Measurements from ENCODE around the gene ZNF445.
"Not testable (repeated sequence)": the region's sequence is repeated elsewhere in the genome, so short reads cannot be mapped to it uniquely, and the experiment has no call there.

ZNF445 gene

GRCh38 chr3:44477312-44478030 lies at the start of gene ZNF445:
Gene ZNF445, minus strand, starts transcription at chr3:44477670. Its CDS starts 22,121 bp downstream, at chr3:44455549.
- peak; percentile 32 for DNase-seq

- no peak for DNase-seq
Observed at GRCh38 chr3:44525060-44525459, 47.6 kb upstream of the ZNF445 start.

GRCh38 chr3:44522494-44522933 lies 45.0 kb upstream of the ZNF445 start:
- no peak for DNase-seq

- no peak for DNase-seq
Observed at GRCh38 chr3:44521721-44522120, 44.3 kb upstream of the ZNF445 start.

- no peak for DNase-seq
Observed at GRCh38 chr3:44518782-44519156, 41.3 kb upstream of the ZNF445 start.

GRCh38 chr3:44516230-44516629 lies 38.8 kb upstream of the ZNF445 start:
- DNase-seq = no peak

- no peak for DNase-seq
Observed at GRCh38 chr3:44513513-44513912, 36.0 kb upstream of the ZNF445 start.

- no peak for DNase-seq
Observed at GRCh38 chr3:44511238-44511566, 33.7 kb upstream of the ZNF445 start.

- DNase-seq = no peak
Observed at GRCh38 chr3:44510000-44510368, 32.5 kb upstream of the ZNF445 start.

- DNase-seq = no peak
Observed at GRCh38 chr3:44509393-44509921, 32.0 kb upstream of the ZNF445 start.

- DNase-seq = no peak
Observed at GRCh38 chr3:44506961-44507360, 29.5 kb upstream of the ZNF445 start.

- no peak for DNase-seq
Observed at GRCh38 chr3:44506556-44506955, 29.1 kb upstream of the ZNF445 start.

GRCh38 chr3:44504566-44504965 lies 27.1 kb upstream of the ZNF445 start:
- DNase-seq = no peak

- DNase-seq = not testable (repeated sequence)
Observed at GRCh38 chr3:44503178-44503577, 25.7 kb upstream of the ZNF445 start.

- no peak for DNase-seq
Observed at GRCh38 chr3:44501971-44502370, 24.5 kb upstream of the ZNF445 start.

- DNase-seq = not testable (repeated sequence)
Observed at GRCh38 chr3:44499899-44500168, 22.4 kb upstream of the ZNF445 start.

- no peak for DNase-seq
Observed at GRCh38 chr3:44499149-44499898, 21.9 kb upstream of the ZNF445 start.

- DNase-seq = no peak
Observed at GRCh38 chr3:44495636-44496415, 18.4 kb upstream of the ZNF445 start.

- no peak for DNase-seq
Observed at GRCh38 chr3:44492496-44492895, 15.0 kb upstream of the ZNF445 start.

GRCh38 chr3:44482721-44483120 lies 5.3 kb upstream of the ZNF445 start:
- no peak for DNase-seq

GRCh38 chr3:44478606-44479094 lies 1.2 kb upstream of the ZNF445 start:
- no peak for DNase-seq

GRCh38 chr3:44478055-44478468 lies 592 bp upstream of the ZNF445 start:
- DNase-seq = no peak

GRCh38 chr3:44476963-44477311 lies 533 bp downstream of the ZNF445 start:
- no peak for DNase-seq

- DNase-seq = no peak
Observed at GRCh38 chr3:44476181-44476611, 1.3 kb downstream of the ZNF445 start.

Measured in DMS 273 treated with DMSO at 0.1 percent for 48 hours (cell line).